ENCODE results near the gene CCDC188.

Gene CCDC188

GRCh38 chr22:20188567-20188877, 37.7 kb upstream of the CCDC188 start:
- Mint-ChIP-seq H3K36me3 (ENCODE audit: low read depth) (no peaks in the 10 kb centered on the region), H3K27ac (no peak overlapping the region), H3K4me3 (no peak overlapping the region), H3K4me1 (ENCODE audit: low read depth) (no peaks in the 10 kb centered on the region), H3K9me3 (no peaks in the 10 kb centered on the region), H3K27me3 (no peaks in the 10 kb centered on the region)

GRCh38 chr22:20187777-20188566, 37.1 kb upstream of the CCDC188 start:
- H3K9me3 Mint-ChIP-seq: no peaks in the 10 kb centered on the region
- no peak overlapping the region for H3K4me3 Mint-ChIP-seq
- H3K36me3 Mint-ChIP-seq (ENCODE audit: low read depth): no peaks in the 10 kb centered on the region
- no peaks in the 10 kb centered on the region for H3K27me3 Mint-ChIP-seq
- no peaks in the 10 kb centered on the region for H3K4me1 Mint-ChIP-seq (ENCODE audit: low read depth)
- H3K27ac Mint-ChIP-seq: no peak overlapping the region

- Mint-ChIP-seq H3K36me3 (ENCODE audit: low read depth) (no peaks in the 10 kb centered on the region), H3K4me1 (ENCODE audit: low read depth) (no peaks in the 10 kb centered on the region), H3K4me3 (no peak overlapping the region), H3K27ac (no peak overlapping the region), H3K27me3 (no peaks in the 10 kb centered on the region), H3K9me3 (no peaks in the 10 kb centered on the region)
Observed at GRCh38 chr22:20186871-20187546, 36.2 kb upstream of the CCDC188 start.

GRCh38 chr22:20186183-20186870, 35.5 kb upstream of the CCDC188 start:
- Mint-ChIP-seq H3K4me1 (ENCODE audit: low read depth) (no peaks in the 10 kb centered on the region), H3K4me3 (no peak overlapping the region), H3K27ac (no peak overlapping the region)

GRCh38 chr22:20185750-20186149, 34.9 kb upstream of the CCDC188 start:
- no peak overlapping the region for H3K4me3 Mint-ChIP-seq
- no peak overlapping the region for H3K27ac Mint-ChIP-seq
- H3K27me3 Mint-ChIP-seq: no peaks in the 10 kb centered on the region
- H3K9me3 Mint-ChIP-seq: no peaks in the 10 kb centered on the region
- no peaks in the 10 kb centered on the region for H3K36me3 Mint-ChIP-seq (ENCODE audit: low read depth)
- H3K4me1 Mint-ChIP-seq (ENCODE audit: low read depth): no peaks in the 10 kb centered on the region

More at GRCh38 chr22:20186183-20186870, 35.5 kb upstream of the CCDC188 start:
- Mint-ChIP-seq H3K27me3 (no peaks in the 10 kb centered on the region), H3K36me3 (ENCODE audit: low read depth) (no peaks in the 10 kb centered on the region), H3K9me3 (no peaks in the 10 kb centered on the region)

GRCh38 chr22:20184501-20185165, 33.8 kb upstream of the CCDC188 start:
- no peaks in the 10 kb centered on the region for H3K9me3 Mint-ChIP-seq
- H3K36me3 Mint-ChIP-seq (ENCODE audit: low read depth): no peaks in the 10 kb centered on the region
- no peaks in the 10 kb centered on the region for H3K27me3 Mint-ChIP-seq
- no peak overlapping the region for H3K4me3 Mint-ChIP-seq
- H3K4me1 Mint-ChIP-seq (ENCODE audit: low read depth): no peaks in the 10 kb centered on the region
- H3K27ac Mint-ChIP-seq: no peak overlapping the region

- Mint-ChIP-seq H3K4me3 (no peak overlapping the region), H3K36me3 (ENCODE audit: low read depth) (no peaks in the 10 kb centered on the region), H3K9me3 (no peaks in the 10 kb centered on the region), H3K4me1 (ENCODE audit: low read depth) (no peaks in the 10 kb centered on the region), H3K27me3 (no peaks in the 10 kb centered on the region), H3K27ac (no peak overlapping the region)
Observed at GRCh38 chr22:20183823-20184222, 33.0 kb upstream of the CCDC188 start.

- Mint-ChIP-seq H3K27me3 (no peaks in the 10 kb centered on the region), H3K4me1 (ENCODE audit: low read depth) (no peaks in the 10 kb centered on the region), H3K4me3 (no peak overlapping the region), H3K9me3 (no peaks in the 10 kb centered on the region), H3K27ac (no peak overlapping the region), H3K36me3 (ENCODE audit: low read depth) (no peaks in the 10 kb centered on the region)
Observed at GRCh38 chr22:20183101-20183500, 32.2 kb upstream of the CCDC188 start.

GRCh38 chr22:20182365-20182764, 31.5 kb upstream of the CCDC188 start:
- H3K4me1 Mint-ChIP-seq (ENCODE audit: low read depth): no peaks in the 10 kb centered on the region
- no peaks in the 10 kb centered on the region for H3K9me3 Mint-ChIP-seq
- H3K27me3 Mint-ChIP-seq: no peaks in the 10 kb centered on the region
- no peaks in the 10 kb centered on the region for H3K36me3 Mint-ChIP-seq (ENCODE audit: low read depth)
- H3K4me3 Mint-ChIP-seq: no peak overlapping the region
- no peak overlapping the region for H3K27ac Mint-ChIP-seq

- Mint-ChIP-seq H3K4me1 (ENCODE audit: low read depth) (no peaks in the 10 kb centered on the region), H3K9me3 (no peaks in the 10 kb centered on the region), H3K4me3 (no peak overlapping the region), H3K36me3 (ENCODE audit: low read depth) (no peaks in the 10 kb centered on the region), H3K27ac (no peak overlapping the region), H3K27me3 (no peaks in the 10 kb centered on the region)
Observed at GRCh38 chr22:20181884-20182236, 31.0 kb upstream of the CCDC188 start.

GRCh38 chr22:20181194-20181883, 30.5 kb upstream of the CCDC188 start:
- no peaks in the 10 kb centered on the region for H3K36me3 Mint-ChIP-seq (ENCODE audit: low read depth)
- no peaks in the 10 kb centered on the region for H3K27me3 Mint-ChIP-seq
- no peaks in the 10 kb centered on the region for H3K4me1 Mint-ChIP-seq (ENCODE audit: low read depth)
- no peak overlapping the region for H3K27ac Mint-ChIP-seq
- H3K4me3 Mint-ChIP-seq: no peak overlapping the region
- H3K9me3 Mint-ChIP-seq: no peaks in the 10 kb centered on the region

- H3K4me1 Mint-ChIP-seq (ENCODE audit: low read depth): no peaks in the 10 kb centered on the region
- no peak overlapping the region for H3K27ac Mint-ChIP-seq
- H3K36me3 Mint-ChIP-seq (ENCODE audit: low read depth): no peaks in the 10 kb centered on the region
- H3K27me3 Mint-ChIP-seq: no peaks in the 10 kb centered on the region
- H3K9me3 Mint-ChIP-seq: no peaks in the 10 kb centered on the region
- no peak overlapping the region for H3K4me3 Mint-ChIP-seq
Observed at GRCh38 chr22:20180640-20181039, 29.8 kb upstream of the CCDC188 start.

- no peaks in the 10 kb centered on the region for H3K27me3 Mint-ChIP-seq
- no peaks in the 10 kb centered on the region for H3K9me3 Mint-ChIP-seq
- no peaks in the 10 kb centered on the region for H3K36me3 Mint-ChIP-seq (ENCODE audit: low read depth)
- H3K27ac Mint-ChIP-seq: no peak overlapping the region
- H3K4me1 Mint-ChIP-seq (ENCODE audit: low read depth): no peaks in the 10 kb centered on the region
- no peak overlapping the region for H3K4me3 Mint-ChIP-seq
Observed at GRCh38 chr22:20180245-20180630, 29.4 kb upstream of the CCDC188 start.

GRCh38 chr22:20179455-20180244, 28.8 kb upstream of the CCDC188 start:
- Mint-ChIP-seq H3K9me3 (no peaks in the 10 kb centered on the region), H3K27me3 (no peaks in the 10 kb centered on the region), H3K4me1 (ENCODE audit: low read depth) (no peaks in the 10 kb centered on the region), H3K4me3 (no peak overlapping the region), H3K27ac (no peak overlapping the region), H3K36me3 (ENCODE audit: low read depth) (no peaks in the 10 kb centered on the region)

All from stimulated activated naive CD8-positive, alpha-beta T cell treated with anti-CD3 and anti-CD28 coated beads, Interleukin-15, Interleukin-2, amounts not matched to agents 100 ng/mL and 50 ng/mL, for 24 hours (primary cell).